Activated gamma-delta T cell treated with Interleukin-2 at 50 U/mL for 16 hours (primary cell): ENCODE data around the gene FBXL7.

Source experiments
- DNase-seq: peaks from one replicate; pipeline ENCODE4 v3.0.0-alpha.2; 2020

Gene FBXL7

DNA sequence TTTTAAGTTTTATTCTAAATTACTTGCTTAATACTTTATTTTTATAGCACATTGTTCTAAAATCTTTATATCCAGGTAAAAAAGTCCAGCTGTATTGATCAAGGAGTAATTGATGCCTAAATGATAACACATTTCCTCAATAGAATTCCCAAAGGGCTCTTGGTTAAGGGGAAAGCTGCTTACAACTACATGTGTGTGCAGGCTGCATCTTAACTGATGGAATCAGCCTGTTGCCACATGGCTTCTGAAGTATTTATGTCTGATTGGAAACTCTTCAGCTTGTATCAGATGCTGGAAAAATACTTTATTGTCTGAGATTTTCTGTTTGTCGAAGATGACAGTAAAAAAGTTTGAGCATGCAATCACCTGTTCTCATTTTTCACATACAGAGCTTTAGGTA lies 182.6 kb downstream of the FBXL7 start:
- no peak for DNase-seq

DNA sequence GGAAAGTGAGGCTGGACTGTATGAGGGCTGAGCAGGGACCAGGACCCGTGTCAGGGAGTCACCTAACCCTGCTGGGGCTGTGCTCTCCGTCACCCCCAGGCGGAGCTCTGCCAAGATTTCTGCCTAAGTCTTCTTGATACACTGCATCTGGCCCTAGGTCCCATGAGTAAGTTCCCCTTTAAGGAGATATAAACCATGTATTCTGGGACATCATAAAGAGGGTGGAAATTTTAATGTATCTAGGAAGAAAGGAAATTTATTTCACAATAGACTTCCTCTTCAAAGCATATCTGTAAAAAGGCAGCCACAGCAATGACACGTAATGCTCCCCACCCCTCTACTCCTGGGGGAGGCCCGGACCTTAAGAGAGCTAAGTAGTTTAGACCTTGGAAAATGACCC lies 183.4 kb downstream of the FBXL7 start:
- no peak for DNase-seq

DNA sequence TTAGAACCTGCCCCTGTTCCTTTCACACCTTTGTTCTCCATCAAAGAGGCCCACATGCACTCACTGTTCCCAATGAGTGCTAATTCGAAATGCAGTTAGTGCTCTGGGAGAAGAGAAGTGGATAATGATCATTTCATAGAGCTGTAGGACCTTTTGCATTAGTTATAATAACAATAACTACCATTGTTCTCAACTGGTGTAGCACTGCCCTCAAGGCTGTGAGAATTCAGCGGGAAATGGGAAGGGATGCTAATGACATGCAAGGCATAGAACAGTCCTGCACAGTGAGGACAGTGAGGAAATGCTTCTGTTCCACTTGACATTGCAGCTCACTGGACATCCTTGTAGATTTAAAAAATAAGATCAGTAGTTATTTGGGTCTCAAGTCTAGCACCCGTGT lies 187.4 kb downstream of the FBXL7 start:
- DNase-seq: no peak

DNA sequence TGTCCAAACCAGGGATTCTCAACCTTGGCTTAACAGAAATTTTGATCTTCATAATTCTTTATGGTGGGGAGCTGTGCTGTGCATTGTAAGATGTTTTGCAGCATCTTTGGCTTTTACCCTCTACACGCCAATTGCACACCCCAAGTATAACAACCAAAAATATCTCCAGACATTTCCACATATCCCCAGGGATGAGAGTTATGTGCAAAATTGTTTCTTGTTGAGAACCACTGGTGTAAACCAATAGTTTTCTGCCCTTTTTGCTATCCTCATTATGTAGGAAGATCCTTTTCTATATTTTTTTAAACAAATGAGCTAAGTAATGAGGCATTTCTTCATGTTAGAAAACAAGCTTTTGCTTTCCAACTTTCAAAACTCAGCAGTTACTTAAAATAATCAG lies 189.9 kb downstream of the FBXL7 start:
- DNase-seq: no peak

DNA sequence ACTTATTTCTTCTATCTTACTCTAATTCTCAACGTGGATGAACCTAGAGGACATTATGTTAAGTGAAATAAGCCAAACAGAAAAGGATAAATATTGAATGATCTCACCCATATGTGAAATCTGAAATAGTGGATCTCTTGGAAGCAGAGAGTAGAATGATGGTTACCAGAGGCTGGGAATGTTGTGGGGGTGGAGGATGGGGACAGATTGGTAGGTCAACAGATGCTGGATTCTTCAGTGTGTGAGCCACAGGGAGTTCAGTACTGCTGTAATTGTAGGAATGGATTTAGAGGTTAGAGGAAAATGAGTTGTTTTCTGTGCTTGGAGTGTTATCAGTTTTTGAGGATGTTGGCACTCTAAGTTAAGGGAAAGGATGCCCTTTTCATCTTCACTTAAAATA lies 190.6 kb downstream of the FBXL7 start:
- DNase-seq: no peak

DNA sequence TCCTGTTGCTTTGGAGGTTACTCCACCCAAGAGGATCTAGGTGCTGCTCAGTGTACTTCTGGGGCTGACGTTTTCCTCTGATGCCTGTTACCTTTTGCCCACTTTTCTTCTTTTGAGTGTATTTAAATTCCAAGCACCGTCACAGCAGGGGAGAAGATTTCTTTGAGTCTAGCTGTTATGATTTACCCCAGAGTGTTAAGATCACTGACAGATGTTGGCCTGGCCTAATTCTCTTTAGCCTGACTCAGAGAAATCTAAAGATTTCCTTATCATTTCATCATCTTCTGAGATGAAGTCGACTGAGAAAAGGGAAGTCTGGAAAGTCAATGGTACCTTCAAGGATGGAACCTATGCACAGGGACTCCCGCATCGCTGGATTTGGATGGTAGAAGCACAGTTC lies 191.5 kb downstream of the FBXL7 start:
- DNase-seq: no peak

DNA sequence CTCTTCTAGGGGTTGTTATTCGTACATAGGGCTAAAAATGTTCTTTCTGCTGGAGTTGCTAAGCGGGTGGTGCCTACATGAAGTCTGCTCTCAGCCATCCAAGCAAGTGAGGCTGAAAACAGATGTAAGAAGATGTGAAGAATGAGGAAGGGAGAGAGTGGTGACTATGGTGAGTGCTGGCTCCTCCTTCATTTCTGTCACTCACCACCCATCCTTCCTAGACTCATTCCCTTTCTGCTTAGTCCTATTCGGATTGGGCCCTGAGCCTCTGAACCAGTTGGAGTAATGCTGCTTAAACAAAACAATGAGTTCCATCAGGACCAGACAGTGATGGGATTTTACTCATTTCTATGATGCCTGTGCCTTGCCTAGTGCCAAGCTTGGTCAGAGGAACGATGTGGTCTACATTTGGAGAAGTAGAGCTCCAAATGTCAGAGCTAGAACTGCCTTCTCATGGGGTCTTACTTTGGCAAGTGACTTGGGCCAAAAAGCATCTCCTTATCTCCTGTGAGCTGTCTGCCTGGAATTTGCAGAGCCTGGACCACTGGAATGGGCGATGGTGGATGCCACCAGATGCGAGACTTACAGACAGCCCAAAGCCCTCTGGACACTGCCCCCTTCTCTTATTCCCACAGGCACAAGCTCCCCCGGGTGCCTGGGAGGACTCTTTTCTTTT lies 192.9 kb downstream of the FBXL7 start:
- no peak for DNase-seq

DNA sequence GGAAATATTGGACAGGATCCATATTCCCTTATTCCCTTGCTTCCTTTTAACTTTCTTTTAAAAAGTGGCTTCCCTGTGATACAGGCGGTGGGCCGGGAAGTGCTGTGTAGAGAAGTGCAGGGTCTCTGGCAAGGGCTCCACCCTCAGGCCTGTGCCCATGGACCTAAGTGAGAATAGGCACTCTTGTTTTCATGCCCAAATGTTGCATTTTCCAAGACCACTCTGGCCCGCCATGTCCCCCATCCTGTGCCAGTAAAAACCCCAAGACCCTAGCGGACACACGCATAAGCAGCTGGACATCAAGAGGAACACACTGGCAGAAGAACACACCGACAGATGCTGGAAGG lies 193.4 kb downstream of the FBXL7 start:
- no peak for DNase-seq

DNA sequence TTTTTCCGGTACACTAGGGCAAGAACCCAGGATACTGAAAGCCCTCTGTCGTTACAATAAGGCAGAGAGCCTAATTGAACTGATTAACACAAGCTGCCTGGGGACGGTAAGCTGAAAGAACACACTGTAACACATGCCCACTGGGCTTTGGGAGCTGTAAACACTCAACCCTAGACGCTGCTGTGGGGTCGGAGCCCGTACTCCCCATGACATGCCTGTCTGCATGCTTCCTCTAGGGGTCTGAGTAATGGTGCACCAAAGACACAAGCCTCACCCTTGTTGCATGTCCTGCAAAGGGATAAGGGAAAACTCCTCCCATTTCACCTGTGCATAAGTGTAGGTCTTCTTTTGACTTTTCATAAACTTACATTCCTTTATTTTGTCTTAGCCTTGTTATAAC lies 194.0 kb downstream of the FBXL7 start:
- DNase-seq: no peak

DNA sequence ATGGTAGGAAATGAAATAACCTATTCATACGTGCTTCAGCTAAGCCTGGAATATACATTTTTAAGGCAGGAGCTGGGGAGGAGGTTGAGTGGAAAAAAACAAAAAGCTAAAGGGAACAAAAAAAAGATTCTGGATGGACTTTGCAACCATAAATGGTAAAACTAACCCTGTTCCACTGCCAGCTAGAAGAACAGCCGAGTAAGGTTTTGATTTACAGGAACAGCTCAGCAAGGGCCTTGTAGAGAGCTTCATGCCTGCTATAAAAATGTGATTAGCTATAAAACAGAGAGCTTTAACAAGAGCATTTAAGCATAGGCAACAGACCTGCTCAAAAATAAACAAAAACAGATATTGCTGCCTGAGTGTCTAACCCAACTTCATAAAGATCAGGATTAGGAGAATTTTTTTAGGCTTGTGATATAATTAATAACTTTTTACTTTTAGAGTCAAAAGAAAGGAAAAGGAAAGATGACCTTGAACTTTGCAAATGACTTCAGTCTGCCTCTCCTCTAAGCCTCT lies 194.8 kb downstream of the FBXL7 start:
- DNase-seq: no peak

DNA sequence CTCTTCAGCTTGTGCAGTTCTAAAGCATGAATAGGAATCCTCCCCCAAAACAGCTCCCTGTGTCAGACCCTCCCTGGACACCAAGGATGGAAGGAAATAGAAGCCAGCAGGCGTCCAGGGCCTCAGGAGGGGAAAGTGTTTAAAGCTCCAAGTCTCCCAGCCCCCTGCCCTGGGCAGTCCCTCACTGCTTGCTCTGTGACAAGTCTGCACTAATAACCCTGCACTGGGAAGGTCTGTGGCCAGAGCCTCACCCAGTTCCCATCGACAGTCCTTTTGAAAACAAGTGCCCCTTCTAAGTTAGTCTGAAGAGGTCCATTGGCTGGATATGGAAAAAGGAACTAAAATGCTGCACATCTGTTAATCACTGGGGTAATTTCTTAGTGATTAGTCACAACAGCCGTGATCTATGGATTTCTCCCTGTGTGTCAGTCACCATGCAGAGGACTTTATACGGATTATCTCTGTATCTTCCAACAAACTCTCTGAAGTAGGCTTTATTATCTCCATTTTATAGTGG lies 195.3 kb downstream of the FBXL7 start:
- DNase-seq: no peak

DNA sequence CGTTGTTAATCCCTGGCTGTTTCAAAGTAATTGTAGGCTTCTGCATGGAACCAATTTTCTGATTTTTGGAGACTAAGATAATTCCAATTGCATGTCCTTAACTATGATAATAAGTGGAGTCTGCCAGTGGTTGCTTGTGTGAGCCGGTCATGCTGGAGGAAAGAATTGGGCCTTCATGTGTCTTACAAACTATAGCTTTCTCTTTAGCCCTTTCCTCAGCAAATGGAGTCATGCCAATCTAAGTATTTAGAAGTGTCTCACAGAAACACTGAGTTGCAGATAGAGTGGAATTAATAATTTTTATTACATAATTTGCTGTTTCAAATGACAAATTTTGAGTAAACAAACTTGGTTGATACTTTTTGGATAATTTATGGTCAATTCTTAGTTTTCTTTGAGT lies 200.4 kb downstream of the FBXL7 start:
- DNase-seq: no peak

DNA sequence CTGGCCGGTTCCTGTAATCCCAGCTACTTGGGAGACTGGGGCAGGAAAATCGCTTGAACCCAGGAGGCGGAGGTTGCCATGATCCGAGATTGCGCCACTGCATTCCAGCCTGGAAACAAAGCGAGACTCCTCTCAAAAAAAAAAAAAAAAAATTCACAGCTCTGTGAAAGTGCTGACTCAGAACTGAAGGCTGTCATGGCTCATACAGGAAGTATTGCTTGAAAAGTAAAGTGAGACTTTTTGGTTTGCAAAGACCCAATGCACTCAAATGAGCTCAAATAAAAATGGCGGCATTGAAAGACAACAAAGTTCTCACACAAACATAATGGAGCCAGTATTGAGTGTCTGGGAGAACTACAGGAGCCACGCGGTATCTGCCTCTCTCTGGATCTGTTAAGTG lies 202.1 kb downstream of the FBXL7 start:
- DNase-seq: no peak

DNA sequence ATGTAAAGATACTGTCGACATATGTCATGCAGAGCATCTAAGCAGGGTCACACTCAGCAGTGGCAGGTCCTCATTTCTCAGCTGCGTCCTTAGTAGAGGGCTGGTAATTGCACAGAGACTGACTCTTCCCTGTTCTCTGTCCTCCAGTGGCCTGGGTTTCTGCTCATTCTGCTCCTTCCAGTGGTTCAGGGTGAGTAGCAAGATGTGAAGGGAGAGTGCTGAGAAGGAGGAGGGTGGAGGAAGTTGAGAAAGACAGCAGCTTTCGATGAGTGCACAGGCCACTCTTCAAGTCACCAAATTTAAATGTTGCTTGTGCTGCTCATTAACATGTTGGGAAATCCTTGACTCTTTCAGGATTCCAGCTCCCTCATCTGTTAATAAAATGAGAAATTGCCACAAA lies 203.9 kb downstream of the FBXL7 start:
- DNase-seq: no peak

DNA sequence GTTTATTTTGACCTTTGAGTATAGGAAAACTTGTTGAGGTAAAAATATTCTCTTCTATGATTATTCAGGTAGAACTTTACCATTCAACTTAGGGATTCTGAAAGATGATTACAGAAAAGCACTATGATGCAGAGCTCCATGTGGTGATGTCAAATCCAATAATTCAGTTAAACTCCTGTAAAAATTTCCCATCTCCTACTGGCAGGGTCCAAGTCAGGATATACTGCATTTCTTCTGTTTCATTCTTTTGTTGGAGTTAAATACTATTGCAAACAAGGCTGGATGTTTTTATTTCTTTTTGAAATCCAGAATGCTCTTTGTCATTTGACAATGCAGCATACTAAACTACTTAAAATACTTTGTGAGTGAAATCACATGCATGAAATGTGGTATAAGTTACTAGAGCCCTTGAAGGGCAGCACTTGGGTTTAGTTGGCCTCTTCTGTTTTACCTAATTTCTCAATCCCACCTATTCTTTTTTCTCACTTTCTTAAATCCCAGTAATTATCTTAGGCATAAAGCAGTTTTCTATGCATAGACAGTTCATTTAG lies 204.5 kb downstream of the FBXL7 start:
- no peak for DNase-seq

DNA sequence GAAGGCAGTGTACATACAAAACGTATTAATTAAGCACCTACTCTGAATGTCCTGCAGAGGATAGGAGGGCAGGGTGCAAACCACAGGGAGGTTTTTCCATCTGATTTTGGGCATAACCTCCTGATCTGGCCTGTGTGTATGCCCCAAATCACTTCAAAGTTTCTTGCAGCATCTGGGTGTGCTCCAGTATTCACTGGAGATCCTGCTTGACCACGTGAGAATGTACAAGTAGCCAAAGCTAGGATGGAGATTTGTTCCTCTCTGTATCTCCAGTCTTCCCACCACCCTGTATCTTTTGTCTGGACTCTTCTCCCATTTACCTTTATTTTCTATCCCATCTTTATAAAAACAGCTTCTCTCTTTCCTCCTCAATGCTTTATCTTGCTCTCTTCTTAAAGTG lies 207.7 kb downstream of the FBXL7 start:
- DNase-seq: no peak

DNA sequence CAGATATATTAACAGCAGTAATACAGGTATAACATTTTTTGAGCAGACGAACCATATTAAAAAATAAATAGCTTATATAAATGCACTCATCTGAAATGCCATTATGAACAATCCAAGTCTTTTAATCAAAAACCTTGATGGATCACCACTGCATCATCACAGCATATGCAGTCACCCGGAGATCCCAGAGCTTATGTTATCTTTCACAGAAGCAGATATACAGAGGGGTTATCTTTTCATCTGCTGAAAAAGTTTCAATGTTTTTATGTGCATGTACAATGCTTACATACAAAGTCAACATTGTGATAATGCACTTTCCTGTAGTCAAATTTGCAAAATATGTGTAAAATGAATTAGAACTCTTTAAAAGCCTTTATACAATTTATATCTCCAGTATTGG lies 211.9 kb downstream of the FBXL7 start:
- DNase-seq: no peak

DNA sequence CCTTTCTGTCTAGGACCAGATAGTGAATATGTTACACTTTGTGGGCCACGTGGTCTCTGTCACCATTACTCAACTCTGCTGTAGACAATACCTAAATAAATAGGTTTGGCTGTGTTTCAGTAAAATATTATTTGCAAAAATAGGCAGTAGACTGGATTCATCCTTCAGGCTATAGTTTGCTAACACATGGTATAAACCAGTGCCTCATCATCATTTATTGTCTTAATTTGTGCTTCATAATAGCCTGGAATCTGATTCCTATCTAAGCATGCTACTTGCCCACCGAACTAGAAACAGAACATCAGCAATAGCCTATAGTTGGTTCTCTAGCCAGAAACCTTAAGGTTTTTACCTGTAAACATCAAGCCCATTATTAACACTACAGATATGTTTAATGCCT lies 215.6 kb downstream of the FBXL7 start:
- no peak for DNase-seq

DNA sequence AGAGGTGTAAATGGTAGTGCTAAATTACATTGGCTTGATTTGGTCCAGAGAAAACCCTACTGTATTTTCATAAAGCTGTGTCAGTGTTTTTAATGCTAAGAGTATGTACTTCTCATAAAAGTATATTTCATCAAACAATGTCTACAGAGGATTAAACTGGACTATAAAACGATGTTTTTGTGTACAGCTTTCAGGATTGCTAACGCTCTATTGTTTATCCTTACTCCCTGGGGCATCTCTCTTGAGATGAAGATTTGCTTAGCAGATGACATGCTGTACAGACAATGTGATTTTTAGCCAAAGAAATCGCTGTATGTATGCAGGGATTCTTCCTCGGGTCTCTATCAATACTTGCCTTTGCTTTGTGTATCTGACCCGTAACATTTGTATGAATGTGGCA lies 216.0 kb downstream of the FBXL7 start:
- DNase-seq: no peak

DNA sequence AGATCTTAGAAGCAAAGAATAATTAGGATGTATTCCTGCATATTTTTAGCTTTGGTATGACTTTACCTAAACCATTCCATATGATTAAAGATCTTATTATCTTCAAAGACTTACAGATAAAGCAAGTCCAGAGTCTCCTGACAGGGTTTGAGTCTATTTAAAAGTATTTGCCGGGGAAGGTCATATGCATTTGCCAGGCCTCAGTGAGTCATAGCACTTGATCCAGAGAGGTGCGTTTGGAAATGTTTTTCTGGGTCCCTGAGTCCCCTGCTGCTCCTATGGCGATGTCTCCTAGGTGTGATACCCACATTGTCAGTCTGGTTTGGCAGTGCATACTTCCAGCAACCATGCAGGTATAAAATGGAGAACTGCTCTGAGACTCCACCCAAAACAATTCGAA lies 217.0 kb downstream of the FBXL7 start:
- DNase-seq: no peak

DNA sequence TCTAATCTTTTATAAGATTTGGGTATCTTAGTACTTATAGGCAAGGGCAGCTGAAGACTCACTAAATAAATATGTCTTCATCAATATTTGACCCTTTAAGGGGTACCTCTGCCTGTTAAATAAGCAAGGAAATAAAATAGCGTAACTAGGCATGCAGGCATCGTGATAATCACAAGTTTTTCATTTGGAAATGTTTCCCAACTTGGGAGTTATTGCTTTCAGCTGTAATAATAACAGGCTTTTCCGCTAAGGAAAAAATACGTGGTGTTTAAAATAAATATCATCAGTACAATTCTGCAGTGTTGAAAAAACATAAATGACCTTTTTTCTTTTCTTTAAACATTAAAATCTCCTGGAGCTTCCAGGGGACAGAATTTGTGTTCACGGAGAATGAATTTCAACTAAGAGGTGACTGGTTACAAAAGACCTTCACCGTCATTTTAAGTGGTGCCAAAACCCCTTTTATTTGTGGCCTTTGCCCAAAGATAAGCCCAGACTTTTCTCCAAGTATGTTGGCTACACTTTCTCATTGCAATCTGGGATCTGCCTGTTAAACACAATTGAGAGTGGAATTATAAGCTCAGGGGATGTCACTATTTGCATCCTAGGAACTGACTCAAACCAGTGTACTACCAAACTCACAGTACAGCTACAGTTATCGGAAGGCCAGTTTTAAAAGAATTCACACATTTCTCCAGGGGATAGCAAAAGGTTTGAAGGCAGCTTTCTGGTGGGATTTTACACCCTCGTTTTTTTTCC lies 218.6 kb downstream of the FBXL7 start:
- no peak for DNase-seq

DNA sequence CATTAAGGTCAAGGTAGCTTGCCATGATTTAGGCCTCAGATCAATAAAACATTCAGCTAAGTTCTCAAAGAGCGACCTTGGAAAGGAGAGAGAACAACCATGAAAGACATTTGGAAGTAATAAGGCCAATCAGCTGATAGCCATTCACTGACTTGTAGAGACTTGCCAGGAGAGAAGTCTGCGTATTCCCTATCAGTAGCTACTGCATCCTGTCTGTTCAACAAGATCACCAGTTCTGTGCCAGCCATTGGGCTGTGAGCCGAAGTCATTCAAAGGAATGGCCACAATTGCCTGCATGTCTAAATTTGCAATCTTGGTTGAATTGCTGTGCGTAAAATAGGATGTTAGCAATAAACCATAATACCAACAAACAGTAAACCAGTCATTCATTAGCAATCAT lies 219.8 kb downstream of the FBXL7 start:
- no peak for DNase-seq

DNA sequence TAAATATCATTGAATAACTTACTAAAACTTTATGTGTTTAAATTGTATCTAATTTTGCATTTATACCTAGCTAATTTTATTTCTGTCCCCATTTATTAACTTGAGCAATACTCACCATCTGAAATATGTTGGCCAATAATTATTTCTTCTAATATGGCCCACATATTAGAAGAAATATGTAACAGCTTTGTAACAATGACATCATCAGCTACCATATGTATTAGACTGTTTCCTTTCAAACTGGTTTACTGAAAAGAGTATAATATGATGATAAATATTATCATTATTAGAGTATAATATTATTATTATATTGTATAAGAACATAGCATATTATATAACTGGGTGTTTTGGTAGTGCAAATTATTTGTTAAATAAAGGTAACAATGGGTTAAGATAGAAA lies 220.5 kb downstream of the FBXL7 start:
- DNase-seq: no peak

DNA sequence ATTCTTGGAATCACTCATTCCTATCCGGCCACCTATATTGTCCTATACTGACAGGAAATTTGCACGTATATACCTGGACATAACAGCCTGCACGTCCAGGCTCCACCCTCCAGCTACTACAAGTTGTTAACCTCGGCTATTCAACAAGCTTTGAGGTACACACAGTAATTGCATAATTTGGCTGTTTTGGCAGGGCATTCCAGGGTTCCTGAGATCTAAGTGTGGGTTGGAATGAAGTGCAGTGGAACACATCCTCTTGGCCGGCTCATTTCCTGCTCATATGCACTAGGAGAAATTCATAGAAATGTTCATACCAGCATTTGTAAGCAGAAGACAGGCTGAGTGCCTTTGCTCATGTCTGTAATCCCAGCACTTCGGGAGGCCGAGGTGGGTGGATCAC lies 222.3 kb downstream of the FBXL7 start:
- DNase-seq: no peak
